Measurements from ENCODE around the gene PLXNC1.

DNA sequence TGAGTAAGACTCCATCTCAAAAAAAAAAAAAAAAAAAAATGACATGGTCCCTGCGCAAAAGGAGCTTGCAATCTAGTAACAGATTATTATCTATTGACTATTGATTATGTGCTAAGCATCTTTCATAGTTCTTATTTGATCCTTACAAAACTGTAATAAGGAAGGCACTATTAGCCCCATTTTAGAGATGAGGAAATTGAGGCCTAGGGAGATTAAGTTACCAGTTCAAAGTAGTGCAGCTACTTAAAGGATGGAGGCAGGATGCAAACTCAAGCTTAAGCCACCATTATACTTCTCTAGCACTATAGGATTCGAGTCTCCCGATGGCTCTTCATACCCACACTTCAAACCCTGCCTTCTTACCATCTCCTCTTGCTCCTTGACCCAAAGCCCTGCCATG lies 31.3 kb downstream of the PLXNC1 start:
- TF ChIP-seq EZH2 (IDR thresholded peaks at IDR 0.05; ENCODE audit: insufficient read depth, poor library complexity, severe bottlenecking) (no peak), EZH2phosphoT487 (IDR thresholded peaks at IDR 0.05; ENCODE audit: insufficient read depth, low read depth) (no peak)
